ENCODE results near the gene INPP5E.

INPP5E gene

DNA sequence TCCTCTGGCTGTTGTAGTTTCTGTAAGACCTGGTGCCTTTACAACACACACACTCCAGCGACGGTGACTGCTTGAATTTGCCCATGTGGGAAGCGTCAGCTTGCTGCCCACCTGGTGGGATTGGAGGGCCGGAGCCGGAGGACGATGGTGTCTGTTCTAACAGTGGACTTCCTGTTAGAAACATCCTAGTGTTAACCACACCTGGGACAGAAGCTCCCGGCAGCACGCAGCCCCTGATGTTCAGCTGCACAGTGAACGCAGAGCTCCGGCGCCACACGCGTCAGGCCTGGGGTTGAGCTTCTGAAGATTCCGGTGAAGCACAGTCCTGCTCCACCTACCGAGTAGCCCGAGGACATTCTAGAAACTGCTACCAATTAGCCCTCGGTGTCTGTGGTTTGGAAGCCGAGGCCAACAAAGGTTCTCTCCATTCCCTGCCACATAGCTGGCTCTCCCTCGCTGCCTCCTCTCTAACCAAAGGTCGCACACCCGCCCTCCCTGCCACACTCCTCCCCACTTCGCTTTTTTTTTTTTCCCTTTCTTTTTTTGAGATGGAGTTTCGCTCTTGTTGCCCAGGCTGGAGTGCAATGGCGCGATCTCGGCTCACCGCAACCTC is 14.8 kb downstream of the INPP5E start:
- TF ChIP-seq, protein P1, sequence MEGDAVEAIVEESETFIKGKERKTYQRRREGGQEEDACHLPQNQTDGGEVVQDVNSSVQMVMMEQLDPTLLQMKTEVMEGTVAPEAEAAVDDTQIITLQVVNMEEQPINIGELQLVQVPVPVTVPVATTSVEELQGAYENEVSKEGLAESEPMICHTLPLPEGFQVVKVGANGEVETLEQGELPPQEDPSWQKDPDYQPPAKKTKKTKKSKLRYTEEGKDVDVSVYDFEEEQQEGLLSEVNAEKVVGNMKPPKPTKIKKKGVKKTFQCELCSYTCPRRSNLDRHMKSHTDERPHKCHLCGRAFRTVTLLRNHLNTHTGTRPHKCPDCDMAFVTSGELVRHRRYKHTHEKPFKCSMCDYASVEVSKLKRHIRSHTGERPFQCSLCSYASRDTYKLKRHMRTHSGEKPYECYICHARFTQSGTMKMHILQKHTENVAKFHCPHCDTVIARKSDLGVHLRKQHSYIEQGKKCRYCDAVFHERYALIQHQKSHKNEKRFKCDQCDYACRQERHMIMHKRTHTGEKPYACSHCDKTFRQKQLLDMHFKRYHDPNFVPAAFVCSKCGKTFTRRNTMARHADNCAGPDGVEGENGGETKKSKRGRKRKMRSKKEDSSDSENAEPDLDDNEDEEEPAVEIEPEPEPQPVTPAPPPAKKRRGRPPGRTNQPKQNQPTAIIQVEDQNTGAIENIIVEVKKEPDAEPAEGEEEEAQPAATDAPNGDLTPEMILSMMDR (IDR thresholded peaks at IDR 0.05; ENCODE audit: low read depth, low read length) = no peak
- DNase-seq (ENCODE audit: extremely low read depth, low read depth) = no peak

DNA sequence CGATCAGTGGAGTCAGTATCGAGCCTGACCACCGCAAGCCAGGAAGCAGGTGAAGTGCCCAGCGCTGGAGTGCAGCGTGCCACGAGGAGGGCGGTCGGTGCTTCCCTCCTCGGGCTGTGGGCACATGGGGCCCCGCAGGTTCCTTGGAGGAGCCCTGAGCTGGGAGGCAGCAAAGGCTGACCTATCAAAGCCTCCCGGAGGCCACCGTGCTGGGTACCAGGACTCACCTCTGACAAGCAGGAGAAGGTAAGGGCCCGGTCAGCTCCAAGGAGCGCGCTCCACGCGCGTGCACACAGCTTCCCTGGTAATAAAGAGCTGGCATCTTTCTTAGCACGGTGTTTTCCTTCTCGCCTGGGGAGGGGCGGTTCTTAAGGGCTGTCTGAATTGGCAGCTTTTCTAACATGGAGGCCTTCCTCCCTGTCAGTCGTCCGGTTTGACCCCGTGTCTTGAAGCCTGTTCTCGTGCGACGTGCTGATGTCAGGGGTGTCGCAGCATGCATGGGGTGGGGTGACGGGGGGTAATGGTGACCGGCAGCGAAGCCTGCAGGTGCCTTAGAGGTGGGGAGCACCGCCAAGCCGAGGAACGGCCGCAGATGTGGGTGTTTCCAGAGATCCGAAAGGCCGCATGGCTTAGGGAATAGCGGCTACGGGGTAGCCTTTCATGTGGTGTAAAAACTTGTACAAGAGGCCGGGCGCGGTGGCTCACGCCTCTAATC is 16.1 kb downstream of the INPP5E start:
- TF ChIP-seq, protein P1 (IDR thresholded peaks at IDR 0.05; ENCODE audit: low read depth, low read length) = no peak
- DNase-seq (ENCODE audit: extremely low read depth, low read depth) = no peak

DNA sequence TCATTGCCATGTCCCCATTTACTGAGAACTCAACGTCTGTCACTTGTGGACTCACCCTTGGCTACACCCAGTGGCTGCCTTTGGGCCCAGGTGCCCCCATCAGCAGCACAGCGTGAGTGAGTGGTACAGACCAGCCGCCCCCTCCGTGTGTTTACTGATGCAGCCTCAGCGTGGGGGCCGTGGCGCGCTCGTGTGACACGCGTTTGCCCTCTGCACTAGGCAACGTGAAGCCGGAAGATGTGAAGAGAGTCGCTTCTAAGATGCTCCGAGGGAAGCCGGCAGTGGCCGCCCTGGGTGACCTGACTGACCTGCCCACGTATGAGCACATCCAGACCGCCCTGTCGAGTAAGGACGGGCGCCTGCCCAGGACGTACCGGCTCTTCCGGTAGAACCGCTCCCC is 16.8 kb downstream of the INPP5E start:
- DNase-seq (ENCODE audit: extremely low read depth, low read depth) = no peak
- TF ChIP-seq, protein P1 (IDR thresholded peaks at IDR 0.05; ENCODE audit: low read depth, low read length) = no peak

DNA sequence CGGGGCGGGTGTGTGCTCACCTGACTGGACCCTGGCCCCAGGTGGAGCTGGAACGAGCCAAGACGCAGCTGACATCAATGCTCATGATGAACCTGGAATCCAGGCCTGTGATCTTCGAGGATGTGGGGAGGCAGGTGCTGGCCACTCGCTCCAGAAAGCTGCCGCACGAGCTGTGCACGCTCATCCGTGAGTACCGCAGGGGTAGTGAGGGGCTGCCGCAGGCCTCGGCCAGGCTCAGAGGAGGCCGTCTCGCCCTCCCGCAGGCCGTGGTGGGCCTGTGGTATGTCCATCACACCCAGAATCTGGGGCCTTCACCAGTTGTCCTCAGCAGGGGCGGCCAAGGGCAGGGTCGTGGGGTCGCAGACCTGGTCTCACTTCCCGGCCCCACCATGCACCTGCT is 17.9 kb downstream of the INPP5E start:
- no peak for DNase-seq (ENCODE audit: extremely low read depth, low read depth)
- TF ChIP-seq, protein P1 (IDR thresholded peaks at IDR 0.05; ENCODE audit: low read depth, low read length) = no peak

DNA sequence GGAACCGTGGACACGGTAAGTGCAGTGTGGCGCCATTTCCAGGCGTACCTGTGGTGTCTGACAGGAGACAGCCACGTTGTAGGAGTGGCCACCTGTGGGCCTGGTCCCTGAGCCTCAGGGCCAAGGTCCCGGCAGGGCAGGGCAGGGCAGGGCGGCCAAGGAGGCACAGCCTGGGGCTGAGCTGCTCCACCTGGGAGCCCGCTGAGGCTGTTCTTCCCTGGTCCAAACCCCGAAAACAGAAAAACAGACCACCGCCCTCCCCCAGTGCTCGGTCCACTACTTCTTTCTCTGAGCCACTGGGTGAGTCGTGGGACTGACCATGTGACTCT is 20.6 kb downstream of the INPP5E start:
- DNase-seq (ENCODE audit: extremely low read depth, low read depth) = no peak
- TF ChIP-seq, protein P1 (IDR thresholded peaks at IDR 0.05; ENCODE audit: low read depth, low read length) = no peak

DNA sequence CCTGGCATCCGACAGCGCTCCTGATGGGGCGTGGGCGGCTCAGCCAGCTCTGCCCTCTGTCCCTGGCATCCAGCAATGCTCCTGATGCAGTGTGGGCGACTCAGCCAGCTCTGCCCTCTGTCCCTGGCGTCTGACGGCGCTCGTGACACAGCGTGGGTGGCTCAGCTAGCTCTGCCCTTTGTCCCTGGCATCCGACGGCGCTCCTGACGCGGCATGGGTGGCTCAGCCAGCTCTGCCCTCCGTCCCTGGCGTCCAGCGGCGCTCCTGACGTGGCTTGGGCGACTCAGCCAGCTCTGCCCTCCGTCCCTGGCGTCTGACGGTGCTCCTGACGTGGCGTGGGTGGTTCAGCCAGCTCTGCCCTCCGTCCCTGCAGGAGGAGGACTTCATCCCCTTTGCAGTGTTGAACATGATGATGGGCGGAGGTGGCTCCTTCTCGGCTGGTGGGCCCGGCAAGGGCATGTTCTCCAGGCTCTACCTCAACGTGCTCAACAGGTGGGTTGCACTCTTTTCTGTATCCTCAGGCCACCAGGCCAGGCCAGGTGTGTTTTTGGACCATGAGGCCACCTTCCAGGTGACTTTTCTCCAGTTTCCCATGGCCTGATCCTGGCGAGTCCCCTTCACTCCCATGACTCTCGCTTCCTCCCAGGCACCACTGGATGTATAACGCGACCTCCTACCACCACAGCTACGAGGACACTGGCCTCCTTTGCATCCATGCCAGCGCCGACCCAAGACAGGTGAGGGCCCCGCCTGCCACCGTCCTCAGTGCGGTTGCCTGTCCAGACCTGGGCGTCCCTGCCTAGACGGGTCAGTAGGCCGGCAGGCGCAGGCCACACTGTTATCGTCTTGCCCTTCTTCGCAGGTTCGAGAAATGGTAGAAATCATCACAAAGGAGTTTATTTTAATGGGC is 21.2 kb downstream of the INPP5E start:
- no peak for DNase-seq (ENCODE audit: extremely low read depth, low read depth)
- TF ChIP-seq, protein P1 (IDR thresholded peaks at IDR 0.05; ENCODE audit: low read depth, low read length) = no peak

DNA sequence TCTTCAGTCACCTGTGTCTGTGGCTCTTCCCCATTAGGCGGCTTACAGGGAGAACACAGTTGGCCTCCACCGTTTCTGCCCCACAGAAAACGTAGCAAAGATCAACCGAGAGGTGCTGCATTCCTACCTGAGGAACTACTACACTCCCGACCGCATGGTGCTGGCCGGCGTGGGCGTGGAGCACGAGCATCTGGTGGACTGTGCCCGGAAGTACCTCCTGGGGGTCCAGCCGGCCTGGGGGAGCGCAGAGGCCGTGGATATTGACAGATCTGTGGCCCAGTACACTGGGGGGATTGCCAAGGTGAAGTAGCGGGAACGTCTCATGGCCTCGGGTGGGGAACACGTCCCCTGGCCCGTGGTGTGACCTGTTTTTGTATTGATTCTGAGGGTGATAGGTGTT is 22.7 kb downstream of the INPP5E start:
- TF ChIP-seq, protein P1 (IDR thresholded peaks at IDR 0.05; ENCODE audit: low read depth, low read length) = no peak
- no peak for DNase-seq (ENCODE audit: extremely low read depth, low read depth)
